Uterus (tissue), 4 donors: ENCODE results near the gene TMEM187. TPM values are rescaled to one million over a fixed set of nuclear protein-coding genes. Genes with fewer than 3 reads are reported as not detected.

ENCODE experiments used
- DNase-seq, 2 donors: peaks; one replicate each; pipeline ENCODE4 v3.0.0-alpha.2; 2019 to 2020
- H3K27ac ChIP-seq, 2 donors: fragments of 200-600 bp; sonication (generic); 1 replicate in 1 of 2; 2 replicates in 1 of 2; pipeline ENCODE4 v1.5.1; 2016 to 2018
- H3K27me3 ChIP-seq, 2 donors: fragments of 200-600 bp; sonication (generic); one replicate each; pipeline ENCODE4 v1.5.1; 2018 to 2019; ENCODE audit warnings: control low read depth in 1 of 2
- H3K36me3 ChIP-seq, 2 donors: fragments of 200-600 bp; sonication (generic); one replicate each; pipeline ENCODE4 v1.5.1; 2019; ENCODE audit warnings: control low read depth in 1 of 2
- H3K4me1 ChIP-seq, 2 donors: fragments of 200-600 bp; sonication (generic); one replicate each; pipeline ENCODE4 v1.5.1; 2018 to 2019; ENCODE audit warnings: control low read depth in 1 of 2
- H3K4me3 ChIP-seq, 2 donors: fragments of 200-600 bp; sonication (generic); 1 replicate in 1 of 2; 2 replicates in 1 of 2; pipeline ENCODE4 v1.5.1; 2018 to 2019; ENCODE audit warnings: mild to moderate bottlenecking in 1 of 2
- H3K9me3 ChIP-seq, 2 donors: fragments of 200-600 bp; sonication (generic); one replicate each; pipeline ENCODE4 v1.5.1; 2019; ENCODE audit warnings: control low read depth in 1 of 2
- POLR2A ChIP-seq, 2 donors: fragments of 450-650 bp; IDR thresholded peaks; one replicate each; pipeline ENCODE4 v1.6.1; 2016; ENCODE audit warnings: antibody characterized with exemption in 2 of 2, mild to moderate bottlenecking in 1 of 2, moderate library complexity in 1 of 2
- intact Hi-C: fragments of 100-400 bp; cut with DNase I; formaldehyde crosslinking; loops from one replicate; pipeline ENCODE4 v1.15.1; 2023; ENCODE audit warnings: low total_unique reads
- total RNA-seq, 4 donors: library from RNA; depleted of rRNA in 3 of 4; stranded (reverse); fragments of >200 nt in 3 of 4; gene quantifications; one replicate each; pipeline versions ENCODE4 v1.1.0 to v1.2.4, GENCODE V29; 2014 to 2023
- TF ChIP-seq, protein P1 (sequence below), 4 experiments: fragments of 200-600 bp in 2 of 4; fragments of 450-650 bp in 2 of 4; sonication (generic) in 2 of 4; IDR thresholded peaks; one replicate each; pipeline ENCODE4 v1.5.1; 2016 to 2019; ENCODE audit warnings: antibody characterized with exemption in 4 of 4, mild to moderate bottlenecking in 2 of 4, moderate library complexity in 1 of 4
- donor health status: DM: yes; HTN: yes; CAD: no.

Gene TMEM187
- total RNA-seq, 4 donors from 2014 or later: 2.5 to 9.6 (median 6.2) TPM; not detected in 1

DNA sequence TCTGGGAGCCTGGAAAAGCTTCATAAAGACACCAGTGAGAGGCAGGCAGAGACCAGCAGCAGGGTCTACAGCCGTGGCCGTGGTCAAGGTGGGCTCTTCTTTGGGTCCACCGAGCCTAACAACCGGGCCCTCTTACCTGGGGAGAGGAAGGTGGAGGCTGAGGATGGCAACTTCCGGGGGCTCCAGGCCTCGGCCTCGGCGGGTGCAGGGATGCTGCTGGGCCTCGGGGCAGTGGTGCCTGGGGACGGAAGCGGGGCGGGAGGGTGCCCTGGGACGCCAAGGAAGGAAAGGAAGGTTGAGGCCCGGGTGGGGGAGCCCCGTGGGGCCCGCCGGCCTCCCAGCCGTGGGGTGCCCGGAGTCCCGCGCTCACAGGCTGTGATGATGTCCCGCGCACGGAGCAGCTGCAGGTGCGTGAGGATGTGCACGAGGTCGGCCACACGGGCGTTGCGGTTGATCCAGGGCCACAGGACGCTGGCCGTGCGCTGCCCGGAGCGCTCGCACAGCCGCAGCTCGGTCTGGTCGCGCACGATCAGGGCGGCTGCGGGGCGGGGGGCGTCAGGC lies 46.6 kb downstream of the TMEM187 start:
- no peaks in the 10 kb centered on the region for H3K27me3 ChIP-seq
- H3K9me3 ChIP-seq: no peaks in the 10 kb centered on the region
- peak overlapping the region; percentile 20 to 54 for H3K4me3 ChIP-seq
- DNase-seq: no peak
- intact Hi-C loops: no loop called here
- H3K27ac ChIP-seq: peak overlapping the region; percentile 85 to 91
- TF ChIP-seq, protein P1, sequence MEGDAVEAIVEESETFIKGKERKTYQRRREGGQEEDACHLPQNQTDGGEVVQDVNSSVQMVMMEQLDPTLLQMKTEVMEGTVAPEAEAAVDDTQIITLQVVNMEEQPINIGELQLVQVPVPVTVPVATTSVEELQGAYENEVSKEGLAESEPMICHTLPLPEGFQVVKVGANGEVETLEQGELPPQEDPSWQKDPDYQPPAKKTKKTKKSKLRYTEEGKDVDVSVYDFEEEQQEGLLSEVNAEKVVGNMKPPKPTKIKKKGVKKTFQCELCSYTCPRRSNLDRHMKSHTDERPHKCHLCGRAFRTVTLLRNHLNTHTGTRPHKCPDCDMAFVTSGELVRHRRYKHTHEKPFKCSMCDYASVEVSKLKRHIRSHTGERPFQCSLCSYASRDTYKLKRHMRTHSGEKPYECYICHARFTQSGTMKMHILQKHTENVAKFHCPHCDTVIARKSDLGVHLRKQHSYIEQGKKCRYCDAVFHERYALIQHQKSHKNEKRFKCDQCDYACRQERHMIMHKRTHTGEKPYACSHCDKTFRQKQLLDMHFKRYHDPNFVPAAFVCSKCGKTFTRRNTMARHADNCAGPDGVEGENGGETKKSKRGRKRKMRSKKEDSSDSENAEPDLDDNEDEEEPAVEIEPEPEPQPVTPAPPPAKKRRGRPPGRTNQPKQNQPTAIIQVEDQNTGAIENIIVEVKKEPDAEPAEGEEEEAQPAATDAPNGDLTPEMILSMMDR (IDR thresholded peaks at IDR 0.05): no peak
- no peak for TF ChIP-seq POLR2A (IDR thresholded peaks at IDR 0.05)
- no peaks in the 10 kb centered on the region for H3K4me1 ChIP-seq
- no peaks in the 10 kb centered on the region for H3K36me3 ChIP-seq

DNA sequence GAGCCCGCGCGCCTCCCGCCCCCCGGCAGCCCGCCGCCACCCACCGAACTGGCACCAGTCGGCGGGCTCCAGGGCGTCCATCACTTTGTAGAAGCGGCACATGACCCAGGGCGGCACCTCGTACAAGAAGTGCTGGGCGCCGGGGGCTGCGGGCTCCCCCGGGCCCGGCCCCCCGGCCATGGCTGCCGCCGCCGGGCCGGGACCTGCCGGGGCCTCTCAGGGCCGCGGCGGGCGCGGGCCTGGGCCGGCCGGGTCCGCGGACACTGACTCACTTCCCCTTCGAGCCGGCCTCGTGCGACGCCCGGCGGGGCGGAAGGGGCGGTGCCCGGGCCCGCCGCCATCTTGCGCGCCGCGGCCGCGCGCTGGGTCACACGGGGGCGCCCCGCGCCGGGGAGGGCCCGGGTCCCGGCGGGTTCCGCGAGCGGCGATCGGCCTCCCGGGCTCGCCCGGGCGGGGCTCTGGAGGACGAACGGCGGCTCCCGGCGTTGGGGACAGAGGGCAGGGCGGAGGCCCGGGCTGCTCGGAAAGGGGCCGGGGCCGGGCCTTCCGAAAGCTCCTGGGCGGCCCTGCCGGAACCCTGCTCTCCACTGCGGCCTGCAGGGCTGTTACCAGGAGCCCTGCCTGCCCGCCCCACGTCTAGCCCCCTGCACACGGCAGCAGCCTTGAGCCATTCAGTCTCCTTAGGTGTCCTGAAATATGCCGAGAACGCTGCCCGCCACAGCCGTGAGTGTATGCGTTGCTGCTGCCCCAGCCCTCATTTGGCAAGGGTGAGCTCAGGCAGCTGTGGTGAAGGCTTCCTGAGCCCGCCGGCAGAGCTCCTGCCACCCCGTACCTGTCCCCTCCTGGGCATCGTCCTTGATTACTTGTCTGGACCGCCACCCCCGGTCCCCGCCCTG lies 47.3 kb downstream of the TMEM187 start, which contains the start of gene IRAK1:
IRAK1 (minus strand) TSS at position 270 of the 896 bp plus-strand sequence; CDS start at position 180, 90 bp downstream.
- peak; percentile 16 to 39 for TF ChIP-seq POLR2A (IDR thresholded peaks at IDR 0.05)
- TF ChIP-seq, protein P1 (IDR thresholded peaks at IDR 0.05): peak in 1 of 4 experiments; percentile 8
- H3K9me3 ChIP-seq: no peaks in the 10 kb centered on the region
- intact Hi-C loops: no loop called here
- H3K27ac ChIP-seq: peak within 1 kb of the TSS; percentile 88 to 91
- H3K4me3 ChIP-seq: peak within 1 kb of the TSS; percentile 36 to 54
- no peaks in the 10 kb centered on the region for H3K4me1 ChIP-seq
- peak in 1 of 2 donors; percentile 71 for DNase-seq
- no peaks in the 10 kb centered on the region for H3K27me3 ChIP-seq
- no peaks in the 10 kb centered on the region for H3K36me3 ChIP-seq

DNA sequence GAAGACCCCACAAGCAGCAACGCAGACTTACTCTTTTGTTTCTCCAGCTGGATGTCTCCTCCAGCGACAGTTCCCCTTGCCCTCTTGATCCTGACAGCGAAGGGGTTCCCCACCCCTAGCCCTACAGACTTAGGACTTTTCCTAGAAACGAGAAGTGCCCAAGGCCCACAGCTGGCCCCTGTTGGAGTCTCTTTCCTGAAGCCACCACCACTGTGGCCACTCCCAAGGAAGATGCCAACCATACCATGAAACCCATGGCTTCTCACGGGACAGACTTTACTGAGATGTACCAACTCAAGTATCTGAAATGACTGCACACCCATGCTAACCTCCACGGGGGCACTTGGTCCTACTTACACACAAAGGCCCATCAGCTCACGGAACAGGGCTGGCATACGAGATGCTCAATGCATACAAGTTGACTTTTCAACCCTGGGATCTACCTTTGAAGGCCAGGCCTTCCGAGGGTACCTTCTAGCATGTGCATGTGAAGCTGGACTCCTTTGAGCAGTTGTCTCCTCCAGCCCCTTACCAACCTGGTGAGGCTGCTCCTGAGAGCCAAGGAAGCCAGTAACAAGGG lies 48.1 kb downstream of the TMEM187 start:
- H3K36me3 ChIP-seq: no peaks in the 10 kb centered on the region
- H3K4me3 ChIP-seq: peak overlapping the region; percentile 36 to 47
- no peaks in the 10 kb centered on the region for H3K27me3 ChIP-seq

DNA sequence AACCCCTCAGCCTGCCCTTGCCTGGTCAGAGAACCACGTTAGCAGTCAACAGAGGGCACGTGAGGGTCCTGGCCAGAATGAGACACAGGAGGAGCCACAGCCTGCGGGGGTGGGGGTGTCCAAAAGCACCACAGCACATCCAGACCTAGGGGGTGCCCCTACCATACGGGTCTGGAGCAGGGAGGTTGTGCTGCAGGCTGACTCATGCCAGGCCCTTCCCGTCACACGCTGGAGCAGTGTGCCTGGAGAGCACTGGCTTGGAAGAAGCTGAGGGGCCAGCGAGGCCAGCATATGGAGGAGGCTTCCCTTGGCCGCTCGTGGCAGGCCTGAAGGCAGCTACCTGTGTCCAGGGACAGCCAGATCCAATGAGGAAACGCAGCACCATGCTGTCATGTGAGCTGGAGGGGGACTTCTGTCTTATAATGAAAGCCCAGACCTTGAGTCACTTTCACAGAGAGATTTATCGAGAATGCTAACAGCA lies 48.6 kb downstream of the TMEM187 start:
- Histone ChIP-seq H3K4me1 (no peaks in the 10 kb centered on the region), H3K27ac (peak overlapping the region; percentile 88 to 91), H3K4me3 (no peak overlapping the region), H3K9me3 (no peaks in the 10 kb centered on the region), H3K36me3 (no peaks in the 10 kb centered on the region), H3K27me3 (no peaks in the 10 kb centered on the region)
- intact Hi-C loops: no loop called here
- no peak for TF ChIP-seq POLR2A (IDR thresholded peaks at IDR 0.05)
- TF ChIP-seq, protein P1 (IDR thresholded peaks at IDR 0.05): no peak
- DNase-seq: peak in 1 of 2 donors; percentile 39

More for the DNA sequence above, 48.1 kb downstream of the TMEM187 start:
- intact Hi-C loops: no loop called here
- DNase-seq: no peak
- TF ChIP-seq POLR2A (IDR thresholded peaks at IDR 0.05): no peak
- TF ChIP-seq, protein P1 (IDR thresholded peaks at IDR 0.05): no peak
- H3K9me3 ChIP-seq: no peaks in the 10 kb centered on the region
- H3K4me1 ChIP-seq: no peaks in the 10 kb centered on the region
- peak overlapping the region; percentile 88 to 91 for H3K27ac ChIP-seq
